HepG2 (cell line): ENCODE results near the gene TET2. TPM values are rescaled to one million over a fixed set of nuclear protein-coding genes. Genes with fewer than 3 reads are reported as not detected.

Source experiments
- ATAC-seq: fragments of 200-7000 bp; cut with Tn5 transposase; 3 replicates; pipeline ENCODE4 v1.9.1; 2020; ENCODE audit warnings: mild to moderate bottlenecking, moderate library complexity
- BruUV-seq: library from RNA; stranded (reverse); fragments of 400-500 nt; replicated peaks from 2 replicates; lab custom pipeline; 2021; lab: Mats Ljungman, UMichigan
- CTCF ChIA-PET: fragments of 300-600 bp; formaldehyde crosslinking; extraction: SDS; loops from one replicate; lab custom pipeline; 2021; ENCODE audit warnings: low total read pairs, inconsistent platforms, low intra/inter-chr PET ratio; lab: Yijun Ruan, JAX
- POLR2A ChIA-PET: fragments of 350-600 bp; sonication (Branson Sonifier 250); formaldehyde crosslinking; loops from one replicate; lab custom pipeline; 2020; ENCODE audit warnings: antibody characterized with exemption, inconsistent platforms; lab: Yijun Ruan, JAX
- DNase-seq: peaks from one replicate; pipeline ENCODE4 v3.0.0-alpha.2; 2015; ENCODE audit warnings: low spot score
- FAIRE-seq: peaks from 3 replicates; lab custom pipeline; 2011; peaks lifted over from hg19 to GRCh38; lab: Jason Lieb, UNC
- H2AFZ ChIP-seq: one replicate; pipeline ENCODE4 v1.6.1; 2011; ENCODE audit warnings: low read length, inconsistent platforms
- H3K27ac ChIP-seq: fragments of 300-600 bp; 3 replicates; pipeline ENCODE4 v1.8.0; 2011; ENCODE audit warnings: mixed run types, mild to moderate bottlenecking, mixed read lengths, low read length, inconsistent platforms; ENCODE audit not compliant: insufficient read depth; ENCODE audit errors: extremely low read length
- H3K27me3 ChIP-seq, 2 experiments: fragments of 200-600 bp in 1 of 2; 2 replicates in 1 of 2; 3 replicates in 1 of 2; pipeline versions ENCODE4 v1.6.0 to v1.8.0; 2011; ENCODE audit warnings: low read length in 2 of 2, mild to moderate bottlenecking in 2 of 2, moderate library complexity in 2 of 2, inconsistent platforms in 1 of 2; ENCODE audit not compliant: insufficient read depth in 2 of 2, control insufficient read depth in 1 of 2
- H3K36me3 ChIP-seq, 2 experiments: fragments of 200-600 bp in 1 of 2; replicated peaks in 1 of 2; 2 replicates in 1 of 2; 3 replicates in 1 of 2; pipeline versions ENCODE4 v1.5.1 to v1.8.0; 2011; ENCODE audit warnings: low read length in 2 of 2, inconsistent platforms in 1 of 2; ENCODE audit not compliant: insufficient read depth in 2 of 2, control insufficient read depth in 1 of 2
- H3K4me1 ChIP-seq: 2 replicates; pipeline ENCODE4 v1.5.1; 2012; ENCODE audit warnings: low read length, inconsistent platforms; ENCODE audit not compliant: insufficient read depth
- H3K4me2 ChIP-seq: 2 replicates; pipeline ENCODE4 v1.6.0; 2011; ENCODE audit warnings: low read depth, low read length, inconsistent platforms
- H3K4me3 ChIP-seq, 3 experiments: fragments of 200-600 bp in 1 of 3; sonication (generic), shearing (Covaris generic) in 1 of 3; replicated peaks in 1 of 3; 2 replicates each; pipeline ENCODE4 v1.5.1; 2011 to 2016; ENCODE audit warnings: low read length in 3 of 3, inconsistent platforms in 2 of 3, low read depth in 2 of 3, mild to moderate bottlenecking in 2 of 3, control low read depth in 1 of 3, mixed read lengths in 1 of 3; ENCODE audit not compliant: insufficient read depth in 1 of 3
- H3K79me2 ChIP-seq: one replicate; pipeline ENCODE4 v1.6.1; 2011; ENCODE audit warnings: low read length, inconsistent platforms; ENCODE audit not compliant: insufficient read depth
- H3K9ac ChIP-seq: 2 replicates; pipeline ENCODE4 v1.6.0; 2011; ENCODE audit warnings: mild to moderate bottlenecking, low read depth, low read length, inconsistent platforms; ENCODE audit not compliant: insufficient read depth
- H3K9me3 ChIP-seq: 2 replicates; pipeline ENCODE4 v1.5.1; 2012; ENCODE audit warnings: mild to moderate bottlenecking, low read length
- H4K20me1 ChIP-seq: 2 replicates; pipeline ENCODE4 v1.6.0; 2011; ENCODE audit warnings: inconsistent platforms, mild to moderate bottlenecking, low read length, moderate library complexity; ENCODE audit not compliant: insufficient read depth
- BHLHE40 ChIP-seq: IDR thresholded peaks from 2 replicates; pipeline ENCODE4 v1.6.1; 2011; ENCODE audit warnings: low read length, improper control_type of control experiment
- FOXM1 ChIP-seq: sonication (generic); formaldehyde crosslinking; IDR thresholded peaks from 2 replicates; pipeline ENCODE4 v1.5.0; 2020; ENCODE audit warnings: missing genetic modification reagents
- MEIS1 ChIP-seq: sonication (generic); formaldehyde crosslinking; IDR thresholded peaks from 2 replicates; pipeline ENCODE4 v1.9.0; 2021; ENCODE audit warnings: mild to moderate bottlenecking, missing genetic modification reagents, moderate library complexity, borderline replicate concordance
- NONO ChIP-seq, 2 experiments: fragments of 450-650 bp in 1 of 2; sonication (generic) in 1 of 2; formaldehyde crosslinking in 1 of 2; IDR thresholded peaks in 1 of 2; conservative IDR thresholded peaks in 1 of 2; 2 replicates each; pipeline versions ENCODE4 v1.6.1 to v1.8.0; 2017 to 2022; ENCODE audit warnings: mild to moderate bottlenecking in 1 of 2, missing genetic modification reagents in 1 of 2, moderate library complexity in 1 of 2
- ZC3H13 ChIP-seq: sonication (generic); formaldehyde crosslinking; IDR thresholded peaks from 2 replicates; pipeline ENCODE4 v1.8.1; 2023; ENCODE audit warnings: mild to moderate bottlenecking, missing genetic modification reagents, moderate library complexity
- ZNF704 ChIP-seq: sonication (generic); formaldehyde crosslinking; IDR thresholded peaks from 2 replicates; pipeline ENCODE4 v1.8.1; 2023; ENCODE audit warnings: mild to moderate bottlenecking, inconsistent platforms, moderate library complexity, missing genetic modification reagents, borderline replicate concordance
- ZNF891 ChIP-seq: sonication (generic); formaldehyde crosslinking; IDR thresholded peaks from 2 replicates; pipeline ENCODE4 v1.5.0; 2020; ENCODE audit warnings: mild to moderate bottlenecking, missing genetic modification reagents
- WGBS: methylation state at CpG from one replicate; pipeline ENCODE4 v1.1.6; 2017; ENCODE audit warnings: low lambda C conversion rate; 5-methylcytosine and 5-hydroxymethylcytosine counted together
- in situ Hi-C: cut with HindIII; loops from 2 replicates; pipeline ENCODE4 v1.10.0; 2017; ENCODE audit warnings: low pct_unique_long_range_greater_than_20kb; ENCODE audit not compliant: extremely low pct_ligation_motif_present
- intact Hi-C: fragments of 100-400 bp; cut with micrococcal nuclease; formaldehyde crosslinking; loops from one replicate; pipeline ENCODE4 v1.10.0; 2022; ENCODE audit not compliant: unreplicated experiment
- polyA plus RNA-seq, 8 experiments: library from polyadenylated mRNA; depleted of rRNA in 3 of 8; stranded (reverse) in 7 of 8; unstranded in 1 of 8; fragments of >200 nt; fragmentation: Illumina TruSeq in 4 of 8; extraction: Trizol in 4 of 8; gene quantifications; 2 replicates each; pipeline versions ENCODE4 v1.2.1 to v1.2.3, GENCODE V29; 2011 to 2016; ENCODE audit warnings: low read depth in 4 of 8, missing spikeins in 1 of 8, mixed read lengths in 1 of 8; ENCODE audit not compliant: insufficient read depth in 1 of 8
- total RNA-seq, 5 experiments: library from RNA; depleted of rRNA; stranded (reverse); fragments of >200 nt; fragmentation: Illumina TruSeq; extraction: Trizol; gene quantifications; 2 replicates each; pipeline ENCODE4 v1.2.3, GENCODE V29; 2016; ENCODE audit warnings: low read depth in 1 of 5

Gene TET2
- total and polyA plus RNA-seq, 2 of the 13 experiments (the other 11 are each of a cell fraction or from before 2014, with no cell fraction given), result 4.7 to 4.8 TPM

- TF ChIP-seq ZNF704 (no peak), ZNF891 (CRISPR knock-in tag) (no peak), NONO (IDR thresholded peaks at IDR 0.05) (no peak), NONO (CRISPR knock-in tag; conservative IDR thresholded peaks at IDR 0.05) (no peak)
Observed at GRCh38 chr4:105306158-105306781, 159.6 kb downstream of the TET2 start (continued).

GRCh38 chr4:105306820-105307219 is 160.1 kb downstream of the TET2 start:
- Histone ChIP-seq H3K27me3 (no peaks in the 10 kb centered on the region), H3K4me2 (no peak overlapping the region), H4K20me1 (no peaks in the 10 kb centered on the region), H3K4me3 (no peak overlapping the region), H3K9me3 (no peaks in the 10 kb centered on the region), H3K79me2 (no peaks in the 10 kb centered on the region), H3K36me3 (no peaks in the 10 kb centered on the region), H2AFZ (no peak overlapping the region), H3K9ac (no peak overlapping the region), H3K27ac (no peak overlapping the region), H3K4me1 (no peaks in the 10 kb centered on the region)
- TF ChIP-seq ZC3H13 (CRISPR knock-in tag), result no peak
- TF ChIP-seq BHLHE40, result no peak
- no peak for TF ChIP-seq FOXM1 (CRISPR knock-in tag)
- no peak for TF ChIP-seq MEIS1
- WGBS, result 29% methylated on average over 3 of the region's 3 CpGs
- no peak for FAIRE-seq
- POLR2A ChIA-PET, result no interaction called here
- CTCF ChIA-PET, result no interaction called here
- DNase-seq, result no peak
- ATAC-seq, result no peak
- in situ Hi-C loops (no loop called here), intact Hi-C loops (no loop called here)
- BruUV-seq, result no TSS peak
